GM21526 (cell line): ENCODE data around the gene HSPA1B.
A peak's percentile ranks its signal among the peaks of the same experiment; 100 is the strongest.
"Not testable (repeated sequence)": the region's sequence is repeated elsewhere in the genome, so short reads cannot be mapped to it uniquely, and the experiment has no call there.

Experiments used
- ATAC-seq: cut with Tn5 transposase; IDR thresholded peaks from one replicate; pipeline ENCODE4 v1.9.1; 2021; ENCODE audit warnings: moderate library complexity; ENCODE audit not compliant: unreplicated experiment, low FRiP score

The HSPA1B gene

DNA sequence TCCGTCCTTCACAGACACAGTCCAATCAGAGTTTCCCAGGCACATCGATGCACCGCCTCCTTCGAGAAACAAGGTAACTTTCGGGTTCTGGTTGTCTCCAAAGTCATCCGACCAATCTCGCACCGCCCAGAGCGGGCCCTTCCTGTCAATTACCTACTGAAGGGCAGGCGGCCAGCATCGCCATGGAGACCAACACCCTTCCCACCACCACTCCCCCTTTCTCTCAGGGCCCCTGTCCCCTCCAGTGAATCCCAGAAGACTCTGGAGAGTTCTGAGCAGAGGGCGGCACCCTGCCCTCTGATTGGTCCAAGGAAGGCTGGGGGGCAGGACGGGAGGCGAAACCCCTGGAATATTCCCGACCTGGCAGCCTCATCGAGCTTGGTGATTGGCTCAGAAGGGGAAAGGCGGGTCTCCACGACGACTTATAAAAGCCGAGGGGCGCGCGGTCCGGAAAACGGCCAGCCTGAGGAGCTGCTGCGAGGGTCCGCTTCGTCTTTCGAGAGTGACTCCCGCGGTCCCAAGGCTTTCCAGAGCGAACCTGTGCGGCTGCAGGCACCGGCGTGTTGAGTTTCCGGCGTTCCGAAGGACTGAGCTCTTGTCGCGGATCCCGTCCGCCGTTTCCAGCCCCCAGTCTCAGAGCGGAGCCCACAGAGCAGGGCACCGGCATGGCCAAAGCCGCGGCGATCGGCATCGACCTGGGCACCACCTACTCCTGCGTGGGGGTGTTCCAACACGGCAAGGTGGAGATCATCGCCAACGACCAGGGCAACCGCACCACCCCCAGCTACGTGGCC, at the start of gene HSPA1B:
Gene HSPA1B, plus strand, starts transcription at position 453 of the 794 bp plus-strand sequence. Its CDS starts 213 bp downstream, at position 666.
- ATAC-seq = peak; percentile 56

DNA sequence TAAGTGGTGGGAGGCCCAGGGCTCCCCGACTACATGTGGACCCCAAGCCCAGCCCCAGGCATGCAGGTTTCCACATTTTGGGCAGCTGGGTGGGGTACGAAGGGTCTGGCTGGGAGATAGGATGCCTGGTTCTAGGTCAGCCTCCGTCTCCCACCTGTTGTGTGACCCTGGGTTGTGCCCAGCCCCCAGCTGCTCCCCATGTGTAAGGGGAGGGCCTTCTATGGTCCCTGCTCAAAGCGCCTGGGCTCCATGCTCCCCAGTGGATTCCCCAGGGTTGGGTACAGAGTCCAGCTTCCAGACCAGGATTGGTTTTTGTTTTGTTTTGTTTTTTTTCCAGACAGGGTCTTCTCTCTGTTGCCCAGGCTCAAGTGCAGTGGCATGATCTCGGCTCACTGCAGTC, 49.3 kb upstream of the HSPA1B start:
- ATAC-seq = no peak

DNA sequence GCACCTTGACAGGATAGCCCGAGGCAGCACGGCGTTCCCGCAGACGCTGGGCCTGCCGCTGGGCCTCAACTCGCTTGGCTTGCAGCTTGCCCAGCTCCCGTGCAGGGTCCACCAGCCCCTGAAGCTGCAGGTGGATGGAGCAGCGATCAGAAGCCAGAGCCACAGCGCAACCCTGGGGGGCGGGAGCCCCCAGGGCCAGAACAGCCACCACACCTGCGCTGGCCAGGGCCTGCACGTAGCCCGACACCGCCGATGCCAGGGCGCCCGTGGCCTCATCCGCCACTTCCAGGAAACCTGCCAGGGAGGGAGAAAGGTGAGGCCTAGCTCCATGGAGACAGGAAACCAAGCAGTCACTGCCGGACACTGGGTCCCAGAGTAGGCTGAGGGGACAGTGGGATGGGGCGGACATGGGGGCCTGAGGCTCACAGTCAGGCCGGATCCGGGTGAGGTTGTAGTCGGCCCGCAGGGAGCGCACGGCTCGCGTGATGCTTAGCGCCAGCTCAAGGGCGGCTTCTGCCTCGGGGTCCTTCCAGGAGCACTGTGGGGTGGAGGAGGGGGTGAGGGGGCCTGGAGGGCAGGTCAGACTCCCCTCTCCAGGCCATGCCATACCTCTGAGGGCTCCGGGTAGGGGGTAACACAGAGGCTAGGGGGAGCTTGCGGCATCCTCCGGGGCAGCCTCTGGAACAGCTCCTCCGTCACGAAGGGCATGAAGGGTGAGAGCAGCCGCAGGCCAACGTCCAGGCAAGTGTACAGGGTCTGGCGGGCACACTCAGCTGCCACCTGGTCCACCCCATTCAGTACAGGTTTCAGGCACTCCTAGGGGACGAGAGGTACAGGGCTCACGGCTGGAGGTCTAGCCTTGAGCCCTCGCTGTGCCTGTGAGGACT, 48.3 kb upstream of the HSPA1B start:
- no peak for ATAC-seq

DNA sequence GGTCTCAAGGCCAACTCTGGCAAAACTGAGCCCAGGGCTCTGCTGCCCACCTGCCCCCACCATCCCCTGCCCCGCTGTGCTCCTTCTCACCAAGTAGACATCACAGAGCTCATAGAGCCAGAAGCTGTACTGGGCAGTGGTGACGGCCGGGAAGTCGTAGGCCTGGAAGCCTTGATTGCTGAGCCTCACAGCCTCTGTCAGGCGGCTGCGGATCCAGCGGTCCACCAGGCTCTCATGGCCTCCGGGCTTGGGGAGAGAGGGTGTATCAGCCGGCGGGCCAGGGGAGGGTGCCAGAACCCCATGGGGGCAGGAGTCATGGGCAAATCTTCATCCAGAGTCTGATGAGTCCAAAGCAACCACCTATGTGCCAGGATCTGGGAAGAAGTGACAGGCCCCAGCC, 47.6 kb upstream of the HSPA1B start:
- no peak for ATAC-seq

DNA sequence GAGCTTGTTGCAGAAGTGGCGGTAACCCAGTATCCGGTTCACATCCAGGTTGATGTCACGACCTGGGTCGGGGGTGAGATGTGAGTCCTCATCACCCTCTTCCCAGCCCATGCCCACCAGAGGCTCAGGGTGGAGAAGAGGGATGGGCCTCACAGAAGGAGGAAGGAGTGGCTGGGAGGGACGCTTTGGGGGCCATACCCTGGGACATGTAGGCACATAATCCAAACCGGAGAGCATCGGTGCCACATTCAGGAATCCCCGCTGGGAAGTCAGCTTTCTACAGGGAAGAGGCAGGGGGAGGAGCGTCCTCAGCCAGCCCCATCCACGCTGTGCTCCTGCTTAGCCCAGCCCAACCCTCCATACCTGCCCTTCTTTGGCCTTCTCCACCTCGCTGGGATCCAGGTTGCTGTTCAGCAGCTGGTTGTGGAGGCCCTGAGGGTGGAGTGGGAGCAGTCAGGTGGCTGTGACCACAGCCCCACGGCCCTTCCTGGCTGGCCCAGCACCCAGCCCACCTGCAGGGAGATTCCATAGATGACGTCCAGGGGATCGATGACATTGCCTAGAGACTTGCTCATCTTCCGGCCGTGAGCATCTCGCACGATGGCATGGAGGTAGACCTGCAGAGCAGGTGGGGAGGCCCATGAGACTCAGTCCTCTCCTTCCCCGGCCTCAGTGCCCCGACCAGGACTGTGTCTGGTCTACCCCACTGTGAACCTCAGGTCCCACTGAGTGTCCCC, 46.9 kb upstream of the HSPA1B start:
- no peak for ATAC-seq

DNA sequence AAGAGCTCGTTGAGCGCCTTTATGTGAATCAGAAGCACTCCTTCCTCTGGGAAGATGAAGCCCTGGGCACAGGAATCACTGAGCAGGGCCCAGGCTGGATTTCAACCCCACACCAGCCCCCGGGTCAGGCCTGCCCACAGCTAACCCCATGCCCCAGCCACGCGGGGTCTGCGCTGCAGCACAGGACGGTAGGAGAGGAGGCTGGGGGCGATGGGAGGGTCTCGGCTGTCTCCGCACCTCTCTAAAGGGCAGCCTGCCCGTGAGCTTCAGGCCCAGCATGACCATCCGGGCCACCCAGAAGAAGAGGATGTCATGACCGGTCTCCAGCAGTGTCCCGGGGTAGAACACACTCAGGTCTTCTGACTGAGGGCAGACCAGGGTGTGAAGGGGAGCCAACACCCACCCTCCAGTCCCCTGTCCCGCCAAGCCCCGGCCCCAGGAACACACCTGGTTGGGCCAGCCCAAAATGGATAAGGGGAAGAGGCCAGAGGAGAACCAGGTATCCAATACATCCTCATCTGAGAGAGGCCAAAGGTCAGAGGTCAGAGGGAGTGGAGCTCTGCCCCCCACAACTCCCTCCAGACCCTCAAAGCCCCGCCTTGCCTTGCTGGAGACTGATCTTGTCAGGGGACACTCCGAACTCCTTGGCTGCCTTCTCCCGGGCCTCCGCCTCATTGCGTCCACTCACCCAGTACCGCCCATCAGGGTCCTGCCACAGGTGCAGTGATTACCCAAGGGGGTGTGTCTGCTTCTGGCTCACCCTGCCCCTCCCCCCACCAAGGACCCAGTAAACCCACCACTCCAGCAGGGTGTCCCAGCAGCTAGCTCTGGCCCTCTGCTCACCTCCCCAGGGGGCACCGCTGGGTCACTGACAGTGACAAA, 46.1 kb upstream of the HSPA1B start:
- ATAC-seq = no peak

DNA sequence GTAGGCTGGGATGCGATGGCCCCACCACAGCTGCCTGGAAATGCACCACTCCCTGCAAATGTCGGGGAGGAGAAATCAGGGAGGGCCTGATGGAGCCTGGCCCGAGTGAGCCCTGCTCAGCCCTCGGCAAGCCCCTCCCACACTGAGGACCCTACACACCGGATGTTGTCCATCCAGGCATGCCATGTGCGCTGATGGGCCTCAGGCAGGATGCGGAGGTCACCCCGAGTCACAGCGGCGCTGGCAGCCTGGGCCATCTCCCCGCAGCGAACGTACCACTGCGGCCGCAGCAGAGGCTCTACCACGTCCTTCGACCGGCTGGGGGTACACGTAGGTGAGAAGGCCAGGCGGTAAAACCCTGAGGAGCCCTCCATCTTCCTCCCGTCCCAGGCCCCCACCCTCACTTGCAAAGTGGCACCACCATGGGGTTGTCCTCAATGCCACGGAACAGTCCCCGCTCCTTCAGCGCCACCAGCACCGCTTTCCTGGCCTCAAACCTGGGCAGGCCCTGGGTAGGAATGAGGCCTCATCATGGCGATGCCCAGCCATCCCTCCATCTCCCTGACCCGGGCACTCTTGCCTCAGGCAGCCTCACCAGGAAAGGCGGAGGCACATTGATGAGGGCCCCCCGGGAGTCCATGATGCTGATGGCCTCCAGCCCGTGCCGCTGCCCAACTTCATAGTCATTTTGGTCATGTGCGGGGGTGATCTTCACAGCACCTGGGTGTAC, 45.2 kb upstream of the HSPA1B start:
- no peak for ATAC-seq

DNA sequence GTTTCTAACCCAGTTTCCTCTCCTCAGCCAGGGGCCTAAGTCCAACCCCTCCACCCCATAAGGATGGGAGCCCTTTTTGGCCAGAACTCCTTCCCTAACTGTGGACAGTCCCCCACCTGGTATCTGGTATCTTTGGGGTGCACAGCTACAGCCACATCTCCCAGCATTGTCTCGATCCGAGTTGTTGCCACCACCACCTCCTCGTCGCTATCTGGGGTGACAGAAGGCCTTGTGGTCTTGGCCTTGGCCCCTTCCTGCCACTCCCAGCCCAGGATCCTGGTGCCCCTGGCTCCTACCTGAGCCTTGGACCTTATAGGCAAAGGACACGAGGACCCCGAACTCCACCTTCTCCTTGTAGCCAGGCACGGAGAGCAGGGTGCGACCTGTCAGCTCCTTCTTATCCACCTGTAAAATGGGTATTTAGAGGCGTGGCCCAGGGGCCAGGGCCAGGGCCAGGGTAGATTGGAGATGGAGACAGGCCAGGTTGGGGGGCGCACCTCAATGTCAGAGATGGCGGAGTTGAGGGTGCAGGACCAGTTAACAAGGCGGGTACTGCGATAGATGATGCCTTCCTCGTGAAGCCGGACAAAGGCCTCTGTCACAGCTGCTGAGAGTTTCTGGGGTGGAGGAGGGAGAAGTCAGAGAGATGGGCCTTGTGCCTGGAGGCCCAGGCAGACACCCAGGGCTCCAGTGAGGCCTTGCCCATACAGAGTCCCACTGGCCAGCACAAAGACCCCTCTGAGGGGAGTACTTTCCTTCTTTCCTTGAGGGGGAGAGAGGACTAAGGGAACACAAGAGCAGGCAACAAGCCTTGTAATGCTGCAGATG, 43.2 kb upstream of the HSPA1B start:
- ATAC-seq = no peak

DNA sequence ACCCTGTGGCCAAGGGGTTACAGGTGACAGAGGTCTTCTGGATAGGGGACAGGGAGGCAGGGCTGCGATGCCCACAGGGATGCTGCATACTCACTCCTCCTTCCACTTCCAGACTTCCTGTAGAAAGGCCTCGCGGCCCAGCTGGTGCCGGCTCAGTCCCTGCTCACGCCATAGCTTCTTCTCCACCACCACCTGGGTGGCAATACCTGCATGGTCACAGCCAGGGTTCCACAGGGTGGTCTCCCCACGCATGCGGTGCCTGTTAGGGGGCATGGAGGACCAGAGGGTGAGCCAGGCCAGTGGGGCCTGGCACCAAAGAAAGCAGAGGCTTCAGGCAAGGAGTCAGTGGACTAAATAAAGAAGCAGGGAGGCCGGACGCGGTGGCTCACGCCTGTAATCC, 42.1 kb upstream of the HSPA1B start:
- no peak for ATAC-seq

DNA sequence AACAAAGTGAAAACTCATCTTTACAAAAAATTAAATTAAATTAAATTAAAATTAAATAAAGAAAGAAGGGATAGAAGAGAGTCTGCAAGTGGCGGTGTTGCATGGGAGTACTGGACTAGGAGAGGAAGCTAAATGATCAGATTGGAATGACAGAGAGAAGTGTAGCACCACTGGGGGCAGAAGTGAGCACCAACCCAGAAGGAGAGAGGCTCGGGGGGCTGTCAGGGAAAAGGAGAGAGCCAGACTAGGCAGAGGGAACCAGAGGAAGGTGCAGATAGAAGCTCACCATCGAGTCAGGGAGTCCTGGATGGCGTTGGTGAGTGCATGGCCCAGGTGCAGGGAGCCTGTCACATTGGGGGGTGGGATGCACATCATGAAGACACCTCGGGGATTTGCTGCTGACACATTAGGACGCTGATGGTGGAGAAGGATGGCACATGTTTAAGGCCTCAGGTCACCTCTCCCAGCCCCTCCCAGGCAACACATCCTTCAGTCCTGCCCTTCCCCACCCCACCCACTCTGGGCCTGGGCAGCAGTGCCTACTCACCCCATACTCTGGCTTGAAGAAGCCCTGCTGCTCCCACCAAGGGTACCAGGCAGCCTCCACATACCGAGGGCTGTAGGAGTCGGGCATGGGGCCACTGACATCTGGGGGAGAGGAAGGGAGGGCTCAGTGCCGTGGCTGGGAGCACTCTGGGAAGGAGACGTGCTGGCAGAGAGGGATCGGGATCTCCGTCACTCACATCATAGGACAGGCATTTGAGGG, 36.0 kb upstream of the HSPA1B start:
- ATAC-seq = no peak

DNA sequence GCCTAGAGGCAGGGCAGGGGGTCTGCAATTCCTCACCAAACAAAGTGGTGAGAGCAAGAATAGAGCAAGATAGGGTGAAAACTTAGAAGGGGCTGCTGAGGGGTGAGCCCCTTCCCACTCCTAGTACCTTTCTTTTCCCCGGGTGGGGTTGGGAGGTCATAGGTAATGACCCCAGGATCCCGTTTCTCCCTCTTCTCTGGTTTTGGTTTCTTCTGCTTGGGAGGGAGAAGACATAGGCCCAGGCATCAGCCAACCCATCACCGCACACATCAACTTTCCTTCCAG, 35.5 kb upstream of the HSPA1B start:
- ATAC-seq = no peak

DNA sequence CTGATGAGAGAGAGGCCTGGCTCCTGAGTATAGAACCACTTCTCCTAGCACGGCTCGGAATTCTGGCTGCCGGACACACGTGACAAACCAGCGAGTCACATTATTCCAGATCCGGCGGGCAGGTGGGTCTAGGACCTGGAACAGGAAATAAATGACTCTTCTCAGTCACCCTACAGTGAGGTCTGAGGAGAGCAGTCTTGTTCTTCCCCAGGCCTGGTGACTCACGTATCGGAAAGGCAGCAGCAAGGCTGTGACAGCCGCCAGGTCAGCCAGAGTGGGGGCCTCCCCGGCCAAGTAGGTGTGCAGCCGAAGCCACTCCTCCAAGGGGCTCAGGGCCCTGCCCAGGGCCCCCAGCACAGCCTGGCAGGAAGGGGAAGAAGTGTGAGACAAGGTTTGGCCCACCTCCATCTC, 34.8 kb upstream of the HSPA1B start:
- ATAC-seq = no peak

DNA sequence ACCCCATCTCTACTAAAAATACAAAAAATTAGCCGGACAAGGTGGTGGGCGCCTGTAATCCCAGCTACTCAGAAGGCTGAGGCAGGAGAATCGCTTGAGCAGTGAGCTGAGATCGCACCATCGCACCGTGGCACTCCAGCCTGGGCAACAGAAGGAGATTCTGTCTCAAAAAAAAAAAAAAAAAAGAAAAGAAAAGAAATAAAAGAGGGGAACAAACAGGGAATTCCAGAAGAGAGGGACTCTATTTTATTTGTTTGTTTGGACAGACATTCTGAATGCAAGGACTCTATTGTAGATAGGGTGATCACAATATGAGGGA, 33.7 kb upstream of the HSPA1B start:
- not testable (repeated sequence) for ATAC-seq

DNA sequence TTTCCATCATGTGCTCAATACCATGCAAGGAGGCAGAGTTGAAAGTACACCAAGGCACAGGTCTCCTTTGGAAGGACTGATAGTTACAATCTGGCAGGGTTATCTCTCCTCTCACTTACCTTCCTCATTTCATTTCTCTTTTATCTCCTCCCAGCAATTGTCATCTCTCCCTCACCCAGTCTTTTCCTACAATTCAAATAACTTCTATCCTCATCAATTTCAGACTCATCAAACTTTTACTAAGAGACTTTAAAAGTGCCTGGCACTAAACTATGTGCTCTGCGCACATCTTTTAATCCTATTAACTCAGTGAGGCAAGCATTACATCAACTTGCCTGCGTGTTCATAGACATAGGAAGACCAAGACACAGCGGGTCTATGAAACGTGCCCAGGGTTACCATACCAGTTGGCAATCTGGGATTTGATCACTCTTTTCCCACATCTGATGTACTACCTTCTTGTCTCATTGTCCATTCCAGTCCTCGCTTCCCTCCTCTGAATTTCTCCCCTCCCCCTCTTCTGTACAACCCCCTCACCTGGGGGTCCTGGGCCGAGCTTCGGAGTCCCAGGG, 33.2 kb upstream of the HSPA1B start:
- no peak for ATAC-seq

DNA sequence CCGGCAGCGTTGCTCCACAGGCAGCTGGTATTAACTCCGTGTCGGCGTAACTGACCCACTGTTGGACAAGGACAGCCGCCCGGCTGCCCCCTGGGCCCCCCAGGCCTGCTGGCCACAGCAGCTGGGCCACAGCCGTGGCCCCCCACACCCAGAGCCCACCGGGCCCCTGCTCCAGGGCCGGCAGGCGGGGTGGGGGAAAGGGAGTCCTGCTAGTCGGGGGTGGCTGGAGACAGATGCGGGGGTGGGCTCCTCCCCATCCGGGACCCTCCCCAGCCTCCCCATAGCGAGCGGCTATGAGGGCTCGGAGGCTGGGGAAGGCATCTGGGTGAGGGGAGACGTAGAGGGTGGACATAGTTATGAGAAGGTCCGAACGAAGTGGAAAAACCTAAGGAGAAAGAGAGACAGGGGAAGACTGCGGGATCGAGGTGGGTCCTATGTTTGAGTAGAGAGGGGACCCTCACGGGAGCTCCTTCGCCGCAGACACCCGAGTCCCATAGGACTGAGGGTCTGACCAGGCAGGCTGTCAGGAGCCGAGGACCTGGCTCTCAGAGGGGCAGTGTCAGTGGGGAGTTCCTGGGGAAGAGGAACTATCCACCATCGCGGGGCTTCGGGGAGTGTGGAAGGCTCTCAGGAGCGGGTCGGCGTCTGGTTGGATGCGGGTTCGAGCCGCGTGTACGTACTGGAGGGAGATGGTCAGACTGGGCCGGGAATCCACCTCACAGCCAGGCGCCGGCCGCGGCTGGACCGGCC, 32.5 kb upstream of the HSPA1B start:
- no peak for ATAC-seq

DNA sequence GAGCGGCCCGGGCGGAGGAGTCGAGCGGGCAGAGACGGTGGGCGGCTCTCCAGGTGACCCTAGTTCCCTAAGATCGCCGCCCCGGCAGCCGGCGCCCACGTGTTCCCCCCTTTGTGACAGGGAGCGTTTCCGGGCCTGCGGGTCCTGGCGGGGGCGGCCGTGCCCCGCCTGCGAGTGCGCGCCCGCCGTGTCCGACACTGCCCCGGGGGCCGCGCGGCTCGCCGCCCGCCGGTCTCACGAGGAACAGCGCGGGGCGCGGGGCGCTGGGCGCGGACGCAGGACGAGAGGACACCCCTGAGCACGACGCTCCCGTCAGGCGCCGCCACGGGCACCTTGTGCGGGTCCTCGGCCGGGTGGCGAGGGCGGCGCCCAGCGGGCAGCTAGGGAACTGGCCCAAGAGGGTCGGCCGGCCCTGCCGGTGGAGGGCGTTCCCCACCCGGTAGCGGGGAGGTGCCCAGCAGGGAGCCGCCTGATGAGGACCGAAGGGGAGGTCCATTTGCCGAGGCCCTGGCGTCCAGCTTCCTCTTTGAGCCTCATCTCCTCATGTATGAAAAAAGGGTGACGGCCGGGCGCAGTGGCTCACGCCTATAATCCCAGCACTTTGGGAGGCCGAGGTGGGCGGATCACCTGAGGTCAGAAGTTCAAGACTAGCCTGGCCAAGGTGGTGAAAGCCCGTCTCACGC, 31.8 kb upstream of the HSPA1B start, which contains the start of gene VARS1:
Gene VARS1, minus strand, starts transcription at position 137 of the 683 bp plus-strand sequence. CDS start 535 bp downstream, outside the sequence.
- ATAC-seq = peak; percentile 60
